ENCODE results near the gene IQSEC2. TPM values are rescaled to one million over a fixed set of nuclear protein-coding genes. Genes with fewer than 3 reads are reported as not detected.

Gene IQSEC2
- total and polyA plus RNA-seq, 5 experiments from 2014 or later, result 0.08 to 0.66 (median 0.17) TPM

DNA sequence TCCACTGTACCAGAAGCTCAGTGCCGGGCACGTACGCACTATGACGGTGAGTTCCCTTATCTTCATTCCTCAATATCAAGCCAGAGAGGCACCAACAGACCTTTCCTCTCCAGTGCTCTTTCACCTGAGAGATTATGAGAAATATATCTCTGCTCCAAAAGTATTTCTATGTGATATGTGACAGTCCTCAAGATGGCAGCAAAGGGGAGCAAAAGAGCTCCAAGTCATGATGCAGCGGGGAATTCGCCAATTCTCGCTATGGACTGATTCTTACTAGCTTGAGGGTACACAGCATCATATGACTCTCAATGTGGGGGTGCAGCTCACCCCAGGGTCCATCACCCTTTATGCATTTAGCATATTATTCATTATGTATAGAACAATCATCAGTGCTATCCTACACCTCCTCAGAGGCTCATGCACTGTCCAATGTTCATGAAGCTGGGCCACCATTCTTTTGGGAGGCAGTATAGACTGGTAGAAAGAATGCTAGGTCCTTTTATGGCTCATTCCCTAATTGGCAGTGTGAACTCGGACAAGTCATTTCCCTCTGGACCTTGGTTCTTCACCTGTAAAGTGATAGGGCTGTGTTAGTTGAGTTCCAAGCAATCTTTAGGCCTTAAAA is 12.8 kb upstream of the IQSEC2 start:
- no peak for DNase-seq
- no peak for ATAC-seq
- no peak overlapping the region for H3K4me3 Mint-ChIP-seq
- no peaks in the 10 kb centered on the region for H3K9me3 Mint-ChIP-seq
- POLR2A ChIA-PET, result no interaction called here
- H3K27me3 Mint-ChIP-seq, result no peaks in the 10 kb centered on the region
- H3K27ac Mint-ChIP-seq, result peak overlapping the region in 1 of 10 donors; percentile 64
- H3K36me3 Mint-ChIP-seq, result no peaks in the 10 kb centered on the region
- peaks cover 2 to 7% (median 5%) of the 10 kb centered on the region in 4 donors for H3K4me1 Mint-ChIP-seq

DNA sequence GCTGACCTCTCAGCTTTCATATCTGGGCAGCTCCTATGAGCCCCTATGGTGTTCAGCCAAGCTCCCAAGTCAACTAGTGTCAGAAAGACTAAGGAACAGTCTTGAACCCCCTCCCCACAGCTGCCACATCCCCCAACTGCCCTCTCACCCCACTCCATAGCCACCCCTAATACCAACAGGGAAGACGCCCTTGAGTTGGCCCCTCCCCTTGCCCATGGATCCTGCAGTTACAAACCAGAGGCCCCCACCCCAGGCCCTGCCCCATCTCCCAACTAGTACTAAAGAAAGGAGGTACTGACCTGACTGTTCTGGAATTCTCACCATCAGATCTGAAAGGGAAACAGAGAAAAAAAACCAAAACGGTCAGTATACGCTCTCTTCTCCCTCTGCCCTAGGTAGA is 10.2 kb upstream of the IQSEC2 start:
- Mint-ChIP-seq H3K36me3 (no peaks in the 10 kb centered on the region), H3K27ac (no peak overlapping the region), H3K4me1 (peaks cover 10 to 29% (median 27%) of the 10 kb centered on the region in 4 donors), H3K9me3 (no peaks in the 10 kb centered on the region), H3K4me3 (no peak overlapping the region), H3K27me3 (no peaks in the 10 kb centered on the region)
- DNase-seq, result no peak
- ATAC-seq, result no peak
- POLR2A ChIA-PET, result no interaction called here

GRCh38 chrX:53290441-53291041 is 9.2 kb upstream of the IQSEC2 start:
- POLR2A ChIA-PET, result no interaction called here

DNA sequence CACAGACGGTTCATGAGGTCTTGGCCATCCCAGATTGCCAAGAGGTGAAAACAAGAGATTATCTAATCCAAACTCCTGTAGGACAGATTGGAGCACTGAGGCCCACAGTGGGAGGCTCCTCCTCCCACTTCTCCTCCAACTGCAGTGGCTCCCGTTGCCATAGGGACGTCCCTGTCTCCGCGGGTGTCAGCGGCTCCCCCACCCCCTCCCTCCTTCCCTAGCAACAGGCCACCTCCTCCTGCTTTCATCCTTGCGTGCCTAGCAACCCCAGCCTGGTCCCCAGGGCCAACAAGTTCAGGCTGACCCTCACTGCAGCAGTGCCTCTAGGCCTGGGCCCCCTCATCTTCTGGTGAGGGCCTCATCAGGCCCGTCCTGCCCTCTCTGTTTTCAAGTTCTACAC is 6.8 kb upstream of the IQSEC2 start:
- POLR2A ChIA-PET, result no interaction called here
- peak overlapping the region; percentile 74 to 95 (median 88) for H3K4me3 Mint-ChIP-seq
- peak overlapping the region; percentile 83 to 95 (median 92) for H3K27ac Mint-ChIP-seq
- ATAC-seq, result peak; percentile 16 to 24
- no peaks in the 10 kb centered on the region for H3K9me3 Mint-ChIP-seq
- peaks cover 0 to 6% (median 0%) of the 10 kb centered on the region in 5 donors for H3K27me3 Mint-ChIP-seq
- peaks cover 14 to 44% (median 41%) of the 10 kb centered on the region in 4 donors for H3K4me1 Mint-ChIP-seq
- H3K36me3 Mint-ChIP-seq, result no peaks in the 10 kb centered on the region
- peak in 4 of 10 donors; percentile 1 to 22 (median 19) for DNase-seq

More at GRCh38 chrX:53290441-53291041, 9.2 kb upstream of the IQSEC2 start:
- Mint-ChIP-seq H3K27ac (peak overlapping the region in 1 of 10 donors; percentile 55), H3K9me3 (no peaks in the 10 kb centered on the region), H3K36me3 (no peaks in the 10 kb centered on the region), H3K4me3 (no peak overlapping the region), H3K27me3 (no peaks in the 10 kb centered on the region), H3K4me1 (peaks cover 10 to 34% (median 28%) of the 10 kb centered on the region in 4 donors)
- DNase-seq, result no peak
- ATAC-seq, result no peak

- H3K27ac Mint-ChIP-seq, result peak overlapping the region; percentile 81 to 95 (median 92)
- ATAC-seq (peak; percentile 75 to 80), DNase-seq (peak in 8 of 10 donors; percentile 14 to 66 (median 38))
- peaks cover 0 to 6% (median 0%) of the 10 kb centered on the region in 5 donors for H3K27me3 Mint-ChIP-seq
- H3K9me3 Mint-ChIP-seq, result no peaks in the 10 kb centered on the region
- no peaks in the 10 kb centered on the region for H3K36me3 Mint-ChIP-seq
- peak overlapping the region; percentile 74 to 95 (median 88) for H3K4me3 Mint-ChIP-seq
- POLR2A ChIA-PET, result interaction anchor here (0.8 to 0.9 kb wide), 2 partner anchors 62 to 134 kb away, joined by 3 to 4 read pairs; partner anchors contain the start of gene KDM5C
- peaks cover 14 to 44% (median 41%) of the 10 kb centered on the region in 4 donors for H3K4me1 Mint-ChIP-seq
Observed at GRCh38 chrX:53287493-53288138, 6.2 kb upstream of the IQSEC2 start.

DNA sequence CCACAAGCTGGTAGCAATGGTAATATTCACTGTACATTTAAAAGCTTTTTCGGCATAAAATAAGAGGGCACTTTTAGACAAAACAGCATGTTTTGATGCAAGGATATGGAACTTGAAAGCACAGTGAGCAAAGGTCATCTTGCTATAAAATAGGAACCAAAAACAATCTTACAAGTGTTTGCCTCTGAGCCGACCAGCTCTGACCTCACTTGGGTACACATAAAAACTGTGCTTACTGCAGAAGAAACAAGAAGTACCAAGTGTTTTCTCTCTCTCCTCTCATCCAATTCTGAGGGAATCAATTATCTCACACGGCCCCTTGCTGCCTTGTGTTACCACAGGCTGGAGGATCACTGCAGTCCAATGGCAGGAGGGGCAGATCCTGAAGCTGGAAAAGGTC is 4.8 kb upstream of the IQSEC2 start:
- DNase-seq, result no peak
- Mint-ChIP-seq H3K36me3 (no peaks in the 10 kb centered on the region), H3K27me3 (peaks cover 0 to 6% (median 0%) of the 10 kb centered on the region in 5 donors), H3K27ac (peak overlapping the region in 4 of 10 donors; percentile 58 to 80 (median 72)), H3K4me1 (peaks cover 14 to 49% (median 41%) of the 10 kb centered on the region in 4 donors), H3K9me3 (no peaks in the 10 kb centered on the region), H3K4me3 (peak overlapping the region in 3 of 10 donors; percentile 33 to 74 (median 60))
- POLR2A ChIA-PET, result no interaction called here
- ATAC-seq, result no peak

GRCh38 chrX:53285591-53285990 is 4.2 kb upstream of the IQSEC2 start:
- Mint-ChIP-seq H3K9me3 (no peaks in the 10 kb centered on the region), H3K27me3 (peaks cover 0 to 6% (median 0%) of the 10 kb centered on the region in 5 donors), H3K4me3 (no peak overlapping the region), H3K27ac (peak overlapping the region in 2 of 10 donors; percentile 17 to 47), H3K4me1 (peaks cover 14 to 49% (median 41%) of the 10 kb centered on the region in 4 donors), H3K36me3 (no peaks in the 10 kb centered on the region)
- POLR2A ChIA-PET, result interaction anchor here (0.7 kb wide), 1 partner anchor 12 kb away, joined by 4 read pairs; no protein-coding TSS in a partner anchor
- ATAC-seq (no peak), DNase-seq (no peak)

DNA sequence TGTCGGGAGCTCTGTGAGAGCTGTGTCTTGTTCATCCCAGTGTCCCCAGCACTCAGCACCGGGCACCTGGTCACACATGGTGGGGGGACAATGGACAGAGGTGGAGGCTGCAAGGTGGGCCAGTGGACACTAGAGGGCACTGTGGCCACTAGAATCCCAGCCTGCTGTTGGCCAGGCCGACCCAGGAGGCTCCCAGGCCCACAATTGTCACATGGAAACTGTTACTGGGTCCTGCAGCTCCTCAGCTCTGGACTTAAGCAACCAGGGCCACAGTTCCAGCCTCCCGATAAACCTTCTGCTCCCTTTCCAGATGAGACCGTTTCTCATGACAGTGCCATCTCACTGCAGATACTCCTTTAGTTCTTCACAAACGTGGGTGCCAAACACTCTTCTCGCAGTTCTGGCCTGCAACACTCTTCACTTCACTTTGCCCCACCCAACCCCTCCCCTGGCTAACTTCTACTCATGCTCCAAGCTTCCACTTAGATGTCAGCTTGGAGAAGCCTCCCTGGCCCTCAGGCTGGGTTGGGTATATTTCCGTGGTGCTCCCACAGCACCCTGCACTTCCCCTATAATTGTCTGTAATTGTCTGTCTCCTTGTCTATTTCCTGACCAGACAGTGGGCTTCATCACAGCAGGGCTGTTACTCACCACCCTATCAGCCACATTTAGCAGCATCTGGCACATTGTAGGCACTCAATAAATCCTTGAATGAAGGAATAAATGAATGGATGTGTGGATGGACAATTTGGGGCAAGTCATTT is 3.5 kb upstream of the IQSEC2 start:
- Mint-ChIP-seq H3K36me3 (no peaks in the 10 kb centered on the region), H3K4me3 (peak overlapping the region in 2 of 10 donors; percentile 3 to 50), H3K4me1 (peaks cover 16 to 53% (median 47%) of the 10 kb centered on the region in 4 donors), H3K9me3 (no peaks in the 10 kb centered on the region), H3K27ac (peak overlapping the region in 1 of 10 donors; percentile 57), H3K27me3 (peaks cover 0 to 6% (median 0%) of the 10 kb centered on the region in 5 donors)
- peak; percentile 48 to 57 for ATAC-seq
- DNase-seq, result peak in 8 of 10 donors; percentile 4 to 63 (median 42)
- POLR2A ChIA-PET, result interaction anchor here (0.7 kb wide), 1 partner anchor 11 kb away, joined by 4 read pairs; no protein-coding TSS in a partner anchor

GRCh38 chrX:53283567-53283966 is 2.2 kb upstream of the IQSEC2 start:
- peaks cover 11 to 43% (median 38%) of the 10 kb centered on the region in 4 donors for H3K4me1 Mint-ChIP-seq
- no peaks in the 10 kb centered on the region for H3K9me3 Mint-ChIP-seq
- peak overlapping the region in 2 of 10 donors; percentile 5 to 29 for H3K27ac Mint-ChIP-seq
- no peaks in the 10 kb centered on the region for H3K36me3 Mint-ChIP-seq
- H3K27me3 Mint-ChIP-seq, result peaks cover 0 to 6% (median 0%) of the 10 kb centered on the region in 5 donors
- no peak overlapping the region for H3K4me3 Mint-ChIP-seq
- no peak for ATAC-seq
- no peak for DNase-seq
- POLR2A ChIA-PET, result no interaction called here

GRCh38 chrX:53283099-53283498 is 1.7 kb upstream of the IQSEC2 start:
- no peak overlapping the region for H3K4me3 Mint-ChIP-seq
- no peaks in the 10 kb centered on the region for H3K36me3 Mint-ChIP-seq
- H3K27me3 Mint-ChIP-seq, result peaks cover 0 to 6% (median 0%) of the 10 kb centered on the region in 5 donors
- H3K27ac Mint-ChIP-seq, result peak overlapping the region in 1 of 10 donors; percentile 29
- POLR2A ChIA-PET, result no interaction called here
- H3K9me3 Mint-ChIP-seq, result no peaks in the 10 kb centered on the region
- no peak for ATAC-seq
- H3K4me1 Mint-ChIP-seq, result peaks cover 8 to 38% (median 33%) of the 10 kb centered on the region in 4 donors
- no peak for DNase-seq

GRCh38 chrX:53281963-53282695 is 745 bp upstream of the IQSEC2 start:
- POLR2A ChIA-PET, result no interaction called here
- H3K27ac Mint-ChIP-seq, result peak overlapping the region in 1 of 10 donors; percentile 41
- H3K27me3 Mint-ChIP-seq, result peaks cover 0 to 6% (median 0%) of the 10 kb centered on the region in 5 donors
- H3K4me1 Mint-ChIP-seq, result peaks cover 6 to 28% (median 25%) of the 10 kb centered on the region in 4 donors
- H3K4me3 Mint-ChIP-seq, result no peak overlapping the region
- no peak for ATAC-seq
- no peaks in the 10 kb centered on the region for H3K36me3 Mint-ChIP-seq
- H3K9me3 Mint-ChIP-seq, result no peaks in the 10 kb centered on the region
- no peak for DNase-seq

Measured in naive thymus-derived CD8-positive, alpha-beta T cell (primary cell).